Cardiac fibroblast (primary cell): Measurements from ENCODE around the gene TTC16.
A peak's percentile ranks its signal among the peaks of the same experiment; 100 is the strongest.

ENCODE experiments used
- DNase-seq, 2 donors: peaks; one replicate each; pipeline versions ENCODE4 v3.0.0 to v3.0.0-alpha.2; 2010; ENCODE audit warnings: low read depth in 2 of 2
- H3K4me3 ChIP-seq, 2 donors: replicated peaks in 1 of 2; 1 replicate in 1 of 2; 2 replicates in 1 of 2; pipeline ENCODE4 v1.5.1; 2011; ENCODE audit warnings: low read depth in 2 of 2, low read length in 2 of 2, mild to moderate bottlenecking in 2 of 2, moderate library complexity in 1 of 2
- TF ChIP-seq, protein P1 (sequence below): IDR thresholded peaks from one replicate; pipeline ENCODE4 v1.5.1; 2011; ENCODE audit warnings: low read depth, mild to moderate bottlenecking, low read length, inconsistent platforms

TTC16 gene

DNA sequence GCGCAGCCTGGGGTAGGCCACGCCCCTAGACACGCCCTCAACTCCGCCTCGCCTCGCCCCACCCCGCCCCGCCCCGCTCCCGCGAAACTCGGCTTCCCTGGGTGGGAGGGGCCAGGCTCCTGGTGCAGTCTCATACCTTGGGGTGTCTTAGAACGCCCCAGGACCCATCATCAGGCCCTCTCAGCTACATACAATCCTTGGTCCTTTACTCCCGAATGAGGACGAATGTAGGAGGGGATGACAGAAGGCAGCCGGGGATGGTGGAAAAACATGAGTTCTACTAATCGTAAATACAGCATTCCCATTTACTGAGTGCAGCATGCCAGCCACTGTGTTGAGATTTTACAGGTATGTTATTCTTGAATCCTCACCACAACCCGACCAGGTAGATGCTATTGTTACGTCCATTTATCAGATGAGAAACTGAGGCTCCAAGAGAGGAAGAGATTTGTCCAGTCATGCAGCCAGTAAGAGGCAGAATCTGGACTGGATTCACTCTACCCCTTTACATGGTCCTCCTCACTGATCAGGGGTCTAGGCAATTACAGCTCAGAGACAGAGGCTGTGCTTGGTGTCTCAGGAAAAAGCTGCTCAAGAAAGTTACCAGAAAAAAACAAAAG is 55.8 kb downstream of the TTC16 start:
- TF ChIP-seq, protein P1, sequence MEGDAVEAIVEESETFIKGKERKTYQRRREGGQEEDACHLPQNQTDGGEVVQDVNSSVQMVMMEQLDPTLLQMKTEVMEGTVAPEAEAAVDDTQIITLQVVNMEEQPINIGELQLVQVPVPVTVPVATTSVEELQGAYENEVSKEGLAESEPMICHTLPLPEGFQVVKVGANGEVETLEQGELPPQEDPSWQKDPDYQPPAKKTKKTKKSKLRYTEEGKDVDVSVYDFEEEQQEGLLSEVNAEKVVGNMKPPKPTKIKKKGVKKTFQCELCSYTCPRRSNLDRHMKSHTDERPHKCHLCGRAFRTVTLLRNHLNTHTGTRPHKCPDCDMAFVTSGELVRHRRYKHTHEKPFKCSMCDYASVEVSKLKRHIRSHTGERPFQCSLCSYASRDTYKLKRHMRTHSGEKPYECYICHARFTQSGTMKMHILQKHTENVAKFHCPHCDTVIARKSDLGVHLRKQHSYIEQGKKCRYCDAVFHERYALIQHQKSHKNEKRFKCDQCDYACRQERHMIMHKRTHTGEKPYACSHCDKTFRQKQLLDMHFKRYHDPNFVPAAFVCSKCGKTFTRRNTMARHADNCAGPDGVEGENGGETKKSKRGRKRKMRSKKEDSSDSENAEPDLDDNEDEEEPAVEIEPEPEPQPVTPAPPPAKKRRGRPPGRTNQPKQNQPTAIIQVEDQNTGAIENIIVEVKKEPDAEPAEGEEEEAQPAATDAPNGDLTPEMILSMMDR = no peak
- peak overlapping the region; percentile 17 to 60 for H3K4me3 ChIP-seq
- no peak for DNase-seq

DNA sequence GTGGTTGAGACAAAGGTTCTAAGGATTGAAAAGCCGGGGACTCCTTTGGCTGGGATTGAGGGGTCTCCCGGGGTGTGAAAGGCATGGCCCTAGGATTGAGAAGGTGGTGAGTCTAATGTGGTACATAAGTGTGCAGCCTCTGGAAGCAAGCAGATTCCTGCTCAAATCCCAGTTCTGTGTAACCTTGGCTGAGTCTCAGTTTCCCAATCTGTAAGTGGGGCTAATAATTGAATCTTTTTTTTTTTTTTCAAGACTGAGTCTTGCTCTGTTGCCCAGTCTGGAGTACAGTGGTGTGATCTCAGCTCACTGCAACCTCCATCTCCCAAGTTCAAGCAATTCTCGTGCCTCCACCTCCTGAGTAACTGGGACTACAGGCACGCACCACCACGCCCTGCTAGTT is 56.7 kb downstream of the TTC16 start:
- no peak for DNase-seq
- TF ChIP-seq, protein P1 = no peak
- H3K4me3 ChIP-seq = no peak overlapping the region

DNA sequence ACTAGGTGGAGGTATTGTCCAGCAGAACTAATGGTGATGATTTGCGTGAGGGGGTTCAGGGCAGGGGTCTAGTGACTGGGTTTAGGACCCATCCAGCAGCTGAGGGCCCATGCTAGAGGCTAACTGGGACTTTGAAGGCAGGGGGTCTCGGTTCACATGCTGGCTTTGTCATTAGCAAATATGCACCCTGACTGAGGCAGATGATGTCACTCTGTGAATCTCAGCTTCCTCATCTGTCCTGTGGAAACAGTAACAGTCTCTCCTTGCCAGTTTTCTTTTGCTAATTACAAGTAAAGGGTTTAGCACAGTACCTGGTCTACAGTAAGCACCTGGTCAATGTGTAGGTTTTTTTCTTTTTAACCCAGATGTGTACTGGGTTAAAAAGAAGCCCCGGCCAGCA is 57.4 kb downstream of the TTC16 start:
- DNase-seq = no peak
- TF ChIP-seq, protein P1 = no peak

DNA sequence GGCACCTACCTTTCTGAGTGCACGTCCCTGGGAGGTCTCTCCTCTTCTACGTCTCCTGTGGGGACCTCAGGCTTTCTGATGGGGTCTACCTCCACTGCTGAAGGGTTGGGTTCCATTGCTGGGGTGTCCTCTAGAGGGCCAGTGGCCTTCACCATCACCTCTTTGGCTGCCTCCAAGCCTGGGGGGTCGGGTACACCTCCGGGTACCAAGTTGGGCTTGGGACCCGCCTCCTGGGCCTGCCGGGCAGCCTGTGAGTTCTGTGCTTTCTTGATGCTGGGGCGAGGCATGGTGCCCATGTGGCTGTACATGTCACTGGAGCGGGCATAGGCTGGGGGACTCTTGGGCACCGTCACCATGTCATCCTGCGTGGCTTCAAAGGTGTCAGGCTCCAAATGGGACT is 58.1 kb downstream of the TTC16 start:
- no peak for DNase-seq
- TF ChIP-seq, protein P1 = no peak
- no peak overlapping the region for H3K4me3 ChIP-seq

More for the DNA sequence above, 57.4 kb downstream of the TTC16 start:
- H3K4me3 ChIP-seq = no peak overlapping the region

DNA sequence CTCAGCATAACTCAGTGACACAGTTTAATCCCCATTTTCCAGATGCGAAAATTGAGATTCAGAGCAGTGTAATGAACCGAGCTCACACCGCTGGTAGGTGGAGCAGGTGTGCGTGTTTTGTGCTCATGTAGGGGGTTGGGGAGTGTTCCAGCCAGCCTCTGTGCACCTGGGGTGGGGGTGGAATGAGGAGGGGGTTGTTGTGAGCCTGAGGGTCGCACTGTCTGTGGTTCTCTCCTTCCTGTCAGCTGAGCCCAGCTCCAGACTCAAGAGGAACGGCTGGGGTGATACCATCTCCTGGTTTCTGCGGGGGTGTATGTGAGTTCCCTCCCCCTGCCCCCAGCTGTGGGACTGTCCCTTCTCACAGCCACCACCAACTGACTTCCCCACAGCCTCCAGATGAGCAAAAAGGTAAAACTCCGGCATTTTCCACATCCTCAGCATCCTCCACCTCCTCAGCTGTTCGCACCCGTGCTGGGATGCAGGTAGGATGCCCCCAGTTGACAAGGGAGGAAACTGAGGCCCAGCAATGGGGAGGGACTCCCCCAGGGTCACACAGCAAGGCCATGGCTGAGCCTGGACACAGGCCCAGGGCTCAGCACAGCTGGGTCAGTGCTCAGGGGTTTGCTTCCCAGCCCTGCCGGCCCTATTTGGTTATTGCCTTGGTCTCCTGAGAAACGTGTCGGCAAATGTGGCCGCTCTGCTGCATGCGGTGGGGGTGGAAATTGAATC is 60.5 kb downstream of the TTC16 start:
- DNase-seq = no peak
- H3K4me3 ChIP-seq = no peak overlapping the region
- TF ChIP-seq, protein P1 = no peak

DNA sequence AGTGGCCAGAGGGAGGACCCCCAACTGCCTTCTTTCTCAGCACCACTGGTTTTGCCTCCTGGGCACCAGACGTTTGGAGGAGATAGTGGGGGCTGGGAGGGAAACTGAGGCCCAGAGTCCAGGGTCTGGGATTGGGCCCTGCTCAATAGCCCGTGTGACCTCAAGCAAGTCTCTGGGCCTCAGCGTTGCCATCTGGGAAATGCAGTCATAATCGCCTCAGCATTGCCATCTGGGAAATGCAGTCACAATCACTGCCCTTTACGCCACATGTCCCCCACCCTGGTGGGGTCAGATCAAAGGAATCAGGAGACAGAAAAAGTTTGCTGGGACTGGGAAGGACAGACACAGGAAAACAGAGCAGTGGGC is 61.0 kb downstream of the TTC16 start:
- H3K4me3 ChIP-seq = no peak overlapping the region
- no peak for DNase-seq
- TF ChIP-seq, protein P1 = no peak
